Measurements from ENCODE around the gene ALOX5.
A peak's percentile ranks its signal among the peaks of the same experiment; 100 is the strongest.

GRCh38 chr10:45408421-45409319, 34.7 kb downstream of the ALOX5 start:
- TF ChIP-seq POLR2A (IDR thresholded peaks at IDR 0.05; ENCODE audit: low read length) (peak; percentile 30), GATA1 (IDR thresholded peaks at IDR 0.05; ENCODE audit: low read depth, low read length) (no peak)
